CD4-positive, alpha-beta memory T cell (primary cell): Measurements from ENCODE around the gene AKAP14. TPM values are rescaled to one million over a fixed set of nuclear protein-coding genes. Genes with fewer than 3 reads are reported as not detected.
"Not testable (repeated sequence)": the region's sequence is repeated elsewhere in the genome, so short reads cannot be mapped to it uniquely, and the experiment has no call there.

ENCODE experiments used
- CTCF ChIA-PET: fragments of 350-600 bp; sonication (Branson Sonifier 250); formaldehyde crosslinking; loops from one replicate; lab custom pipeline; 2021; ENCODE audit warnings: inconsistent platforms; ENCODE audit not compliant: partially characterized antibody; lab: Charles Lee
- POLR2A ChIA-PET: fragments of 350-600 bp; sonication (Branson Sonifier 250); formaldehyde crosslinking; loops from one replicate; lab custom pipeline; 2021; ENCODE audit not compliant: partially characterized antibody; lab: Charles Lee
- DNase-seq, 5 donors: peaks; one replicate each; pipeline versions ENCODE4 v3.0.0 to v3.0.0-alpha.2; 2020 to 2022; ENCODE audit warnings: mixed read lengths in 1 of 5
- H3K27ac ChIP-seq: one replicate; pipeline ENCODE4 v1.7.0; 2013; ENCODE audit warnings: low read depth, low read length
- H3K27me3 ChIP-seq: 2 replicates; pipeline ENCODE4 v1.7.0; 2013; ENCODE audit warnings: mild to moderate bottlenecking, low read length, moderate library complexity; ENCODE audit not compliant: insufficient read depth
- H3K36me3 ChIP-seq: 2 replicates; pipeline ENCODE4 v1.7.0; 2013; ENCODE audit warnings: mild to moderate bottlenecking, low read length, moderate library complexity; ENCODE audit not compliant: insufficient read depth
- H3K4me1 ChIP-seq: 2 replicates; pipeline ENCODE4 v1.7.0; 2013; ENCODE audit warnings: mild to moderate bottlenecking, low read length, moderate library complexity; ENCODE audit not compliant: insufficient read depth
- H3K4me3 ChIP-seq, 2 donors: one replicate each; pipeline ENCODE4 v1.7.0; 2013; ENCODE audit warnings: low read length in 2 of 2, mild to moderate bottlenecking in 1 of 2
- H3K9me3 ChIP-seq, 2 donors: one replicate each; pipeline ENCODE4 v1.7.0; 2013; ENCODE audit warnings: low read length in 2 of 2, control low read depth in 1 of 2; ENCODE audit not compliant: control insufficient read depth in 1 of 2
- H3K27ac Mint-ChIP-seq, 7 donors: one replicate each; pipeline ENCODE4 v1.8.0; 2020 to 2021; ENCODE audit warnings: mixed read lengths in 7 of 7, mild to moderate bottlenecking in 6 of 7, inconsistent platforms in 3 of 7, moderate library complexity in 3 of 7
- H3K27me3 Mint-ChIP-seq, 2 donors: one replicate each; pipeline ENCODE4 v1.8.0; 2020 to 2021; ENCODE audit warnings: mixed read lengths in 2 of 2
- H3K36me3 Mint-ChIP-seq, 2 donors: one replicate each; pipeline ENCODE4 v1.8.0; 2020 to 2021; ENCODE audit warnings: mixed read lengths in 2 of 2, inconsistent platforms in 1 of 2, mild to moderate bottlenecking in 1 of 2
- H3K4me1 Mint-ChIP-seq, 4 donors: one replicate each; pipeline ENCODE4 v1.8.0; 2020 to 2021; ENCODE audit warnings: mixed read lengths in 4 of 4, mild to moderate bottlenecking in 1 of 4
- H3K4me3 Mint-ChIP-seq, 8 donors: one replicate each; pipeline ENCODE4 v1.8.0; 2020 to 2021; ENCODE audit warnings: mixed read lengths in 8 of 8, mild to moderate bottlenecking in 7 of 8, moderate library complexity in 6 of 8, inconsistent platforms in 3 of 8
- H3K9me3 Mint-ChIP-seq, 8 donors: one replicate each; pipeline ENCODE4 v1.8.0; 2020 to 2021; ENCODE audit warnings: mixed read lengths in 8 of 8, mild to moderate bottlenecking in 5 of 8, inconsistent platforms in 3 of 8, moderate library complexity in 1 of 8
- intact Hi-C: fragments of 100-400 bp; cut with micrococcal nuclease; formaldehyde crosslinking; loops from one replicate; pipeline ENCODE4 v1.15.1; 2023
- polyA plus RNA-seq, 2 donors: library from polyadenylated mRNA; unstranded; fragments of 300-500 nt; fragmentation: Illumina TruSeq; gene quantifications; one replicate each; pipeline ENCODE4 v1.2.3, GENCODE V29; 2021
- total RNA-seq, 2 experiments: library from RNA; stranded (reverse); gene quantifications; one replicate each; pipeline ENCODE4 v1.2.3, GENCODE V29; 2021

AKAP14 gene
- total and polyA plus RNA-seq, 4 experiments from 2014 or later = not detected

DNA sequence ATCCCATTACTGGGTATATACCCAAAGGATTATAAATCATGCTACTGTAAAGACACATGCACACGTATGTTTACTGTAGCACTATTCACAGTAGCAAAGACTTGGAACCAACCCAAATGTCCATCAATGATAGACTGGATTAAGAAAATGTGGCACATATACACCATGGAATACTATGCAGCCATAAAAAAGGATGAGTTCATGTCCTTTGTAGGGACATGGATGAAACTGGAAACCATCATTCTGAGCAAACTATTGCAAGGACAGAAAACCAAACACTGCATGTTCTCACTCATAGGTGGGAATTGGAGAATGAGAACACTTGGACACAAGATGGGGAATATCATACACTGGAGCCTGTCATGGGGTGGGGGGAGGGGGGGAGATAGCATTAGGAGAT lies 71.1 kb downstream of the AKAP14 start:
- H3K27me3 Mint-ChIP-seq, intact Hi-C loops, CTCF ChIA-PET, H3K9me3 Mint-ChIP-seq, POLR2A ChIA-PET, H3K36me3 ChIP-seq, H3K9me3 ChIP-seq, H3K27ac ChIP-seq, H3K4me3 Mint-ChIP-seq, H3K27me3 ChIP-seq, H3K4me1 Mint-ChIP-seq, H3K27ac Mint-ChIP-seq, H3K36me3 Mint-ChIP-seq, H3K4me3 ChIP-seq, DNase-seq, H3K4me1 ChIP-seq: not testable (repeated sequence)

Other genes starting within 250 kb of the AKAP14 start
- 100 to 1,000 TPM; 174 to 178 TPM for gene SEPTIN6, start 202.7 kb upstream of the AKAP14 start, total RNA-seq
- 100 to 1,000 TPM; 112 to 244 TPM for gene SEPTIN6, start 202.7 kb upstream of the AKAP14 start, polyA plus RNA-seq
- gene SOWAHD, start 137.3 kb upstream of the AKAP14 start, total RNA-seq = 1 to 10 TPM; 1.9 to 2.0 TPM
- gene SOWAHD, start 137.3 kb upstream of the AKAP14 start, polyA plus RNA-seq = 1 to 10 TPM in 1 of 2 donors, not detected in 1; 2.6 TPM
- 1,000 to 10,000 TPM; 3,907 to 4,108 TPM for gene RPL39, start 104.3 kb upstream of the AKAP14 start, total RNA-seq
- 1,000 to 10,000 TPM; 3,926 to 4,396 TPM for gene RPL39, start 104.3 kb upstream of the AKAP14 start, polyA plus RNA-seq
- 10 to 100 TPM; 11.1 to 12.1 TPM for gene UPF3B, start 42.9 kb upstream of the AKAP14 start, total RNA-seq
- gene UPF3B, start 42.9 kb upstream of the AKAP14 start, polyA plus RNA-seq = 1 to 10 TPM; 3.9 to 7.7 TPM
- gene RNF113A, start 24.2 kb upstream of the AKAP14 start, total RNA-seq = 10 to 100 TPM; 43.0 to 45.3 TPM
- gene RNF113A, start 24.2 kb upstream of the AKAP14 start, polyA plus RNA-seq = 10 to 100 TPM; 57.3 to 64.8 TPM
- 10 to 100 TPM; 59.7 to 62.4 TPM for gene NDUFA1, start 24.1 kb upstream of the AKAP14 start, total RNA-seq
- gene NDUFA1, start 24.1 kb upstream of the AKAP14 start, polyA plus RNA-seq = 100 to 1,000 TPM; 308 to 409 TPM
- 10 to 100 TPM; 15.1 to 15.9 TPM for gene NKAP, start 47.9 kb downstream of the AKAP14 start, total RNA-seq
- gene NKAP, start 47.9 kb downstream of the AKAP14 start, polyA plus RNA-seq = 1 to 10 TPM; 1.4 to 5.1 TPM
- not detected for gene RHOXF2B, start 181.8 kb downstream of the AKAP14 start, total RNA-seq
- under 1 TPM in 1 of 2 donors, not detected in 1; 0.08 TPM for gene RHOXF2B, start 181.8 kb downstream of the AKAP14 start, polyA plus RNA-seq
- 1 to 10 TPM; 1.7 to 2.1 TPM for gene RHOXF1, start 220.0 kb downstream of the AKAP14 start, total RNA-seq
- under 1 TPM in 1 of 2 donors, not detected in 1; 0.30 TPM for gene RHOXF1, start 220.0 kb downstream of the AKAP14 start, polyA plus RNA-seq